HEK293 (cell line): Measurements from ENCODE around the gene CCDC136.

Source experiments
- SCRT1 ChIP-seq: fragments of 450-650 bp; formaldehyde crosslinking; IDR thresholded peaks from 2 replicates; pipeline ENCODE4 v1.5.1; 2016; ENCODE audit warnings: missing biosample characterization, missing genetic modification characterization, borderline replicate concordance
- TCF7L2 ChIP-seq: IDR thresholded peaks from 2 replicates; pipeline ENCODE4 v1.6.1; 2011; ENCODE audit warnings: low read depth, mild to moderate bottlenecking, inconsistent platforms, low read length, moderate library complexity, borderline replicate concordance
- TSHZ1 ChIP-seq: fragments of 450-650 bp; formaldehyde crosslinking; IDR thresholded peaks from 2 replicates; pipeline ENCODE4 v1.5.1; 2016; ENCODE audit warnings: missing biosample characterization, missing genetic modification characterization, borderline replicate concordance
- YY1 ChIP-seq: fragments of 450-650 bp; formaldehyde crosslinking; IDR thresholded peaks from 2 replicates; pipeline ENCODE4 v1.5.1; 2018; ENCODE audit warnings: missing biosample characterization, missing genetic modification characterization
- ZNF211 ChIP-seq: fragments of 450-650 bp; formaldehyde crosslinking; IDR thresholded peaks from 2 replicates; pipeline ENCODE4 v1.5.1; 2016; ENCODE audit warnings: low read depth, missing biosample characterization, missing genetic modification characterization
- ZNF521 ChIP-seq: fragments of 450-650 bp; formaldehyde crosslinking; IDR thresholded peaks from 2 replicates; pipeline ENCODE4 v1.5.1; 2017; ENCODE audit warnings: missing biosample characterization, mild to moderate bottlenecking, missing genetic modification characterization
- ZNF544 ChIP-seq: fragments of 450-650 bp; formaldehyde crosslinking; IDR thresholded peaks from 2 replicates; pipeline ENCODE4 v1.5.0; 2017; ENCODE audit warnings: missing biosample characterization, missing genetic modification characterization
- ZNF629 ChIP-seq: fragments of 450-650 bp; formaldehyde crosslinking; IDR thresholded peaks from 2 replicates; pipeline ENCODE4 v1.5.1; 2017; ENCODE audit warnings: missing biosample characterization, missing genetic modification characterization
- ZSCAN30 ChIP-seq: fragments of 450-650 bp; IDR thresholded peaks from 2 replicates; pipeline ENCODE4 v1.5.1; 2018; ENCODE audit warnings: missing biosample characterization, mild to moderate bottlenecking, missing genetic modification characterization, moderate library complexity
- TF ChIP-seq, protein P1 (sequence below): fragments of 450-650 bp; formaldehyde crosslinking; IDR thresholded peaks from 2 replicates; pipeline ENCODE4 v1.5.1; 2016; ENCODE audit warnings: missing biosample characterization, missing genetic modification characterization
- TF ChIP-seq, protein P2 (sequence below): fragments of 450-650 bp; formaldehyde crosslinking; IDR thresholded peaks from 2 replicates; pipeline ENCODE4 v1.5.1; 2016; ENCODE audit warnings: missing biosample characterization, missing genetic modification characterization

GRCh38 chr7:128865303-128865702, 73.5 kb downstream of the CCDC136 start:
- TF ChIP-seq SCRT1 (no peak), TSHZ1 (tag by site-specific recombination) (no peak), TCF7L2 (no peak), ZNF211 (tag by site-specific recombination) (no peak), YY1 (tag by site-specific recombination) (no peak), ZNF521 (tag by site-specific recombination) (no peak), ZNF544 (no peak), ZSCAN30 (tag by site-specific recombination) (no peak), ZNF629 (no peak)
- TF ChIP-seq, protein P1, sequence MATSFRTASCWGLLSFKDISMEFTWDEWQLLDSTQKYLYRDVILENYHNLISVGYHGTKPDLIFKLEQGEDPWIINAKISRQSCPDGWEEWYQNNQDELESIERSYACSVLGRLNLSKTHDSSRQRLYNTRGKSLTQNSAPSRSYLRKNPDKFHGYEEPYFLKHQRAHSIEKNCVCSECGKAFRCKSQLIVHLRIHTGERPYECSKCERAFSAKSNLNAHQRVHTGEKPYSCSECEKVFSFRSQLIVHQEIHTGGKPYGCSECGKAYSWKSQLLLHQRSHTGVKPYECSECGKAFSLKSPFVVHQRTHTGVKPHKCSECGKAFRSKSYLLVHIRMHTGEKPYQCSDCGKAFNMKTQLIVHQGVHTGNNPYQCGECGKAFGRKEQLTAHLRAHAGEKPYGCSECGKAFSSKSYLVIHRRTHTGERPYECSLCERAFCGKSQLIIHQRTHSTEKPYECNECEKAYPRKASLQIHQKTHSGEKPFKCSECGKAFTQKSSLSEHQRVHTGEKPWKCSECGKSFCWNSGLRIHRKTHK (tag by site-specific recombination), result no peak
- TF ChIP-seq, protein P2, sequence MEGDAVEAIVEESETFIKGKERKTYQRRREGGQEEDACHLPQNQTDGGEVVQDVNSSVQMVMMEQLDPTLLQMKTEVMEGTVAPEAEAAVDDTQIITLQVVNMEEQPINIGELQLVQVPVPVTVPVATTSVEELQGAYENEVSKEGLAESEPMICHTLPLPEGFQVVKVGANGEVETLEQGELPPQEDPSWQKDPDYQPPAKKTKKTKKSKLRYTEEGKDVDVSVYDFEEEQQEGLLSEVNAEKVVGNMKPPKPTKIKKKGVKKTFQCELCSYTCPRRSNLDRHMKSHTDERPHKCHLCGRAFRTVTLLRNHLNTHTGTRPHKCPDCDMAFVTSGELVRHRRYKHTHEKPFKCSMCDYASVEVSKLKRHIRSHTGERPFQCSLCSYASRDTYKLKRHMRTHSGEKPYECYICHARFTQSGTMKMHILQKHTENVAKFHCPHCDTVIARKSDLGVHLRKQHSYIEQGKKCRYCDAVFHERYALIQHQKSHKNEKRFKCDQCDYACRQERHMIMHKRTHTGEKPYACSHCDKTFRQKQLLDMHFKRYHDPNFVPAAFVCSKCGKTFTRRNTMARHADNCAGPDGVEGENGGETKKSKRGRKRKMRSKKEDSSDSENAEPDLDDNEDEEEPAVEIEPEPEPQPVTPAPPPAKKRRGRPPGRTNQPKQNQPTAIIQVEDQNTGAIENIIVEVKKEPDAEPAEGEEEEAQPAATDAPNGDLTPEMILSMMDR (tag by site-specific recombination), result no peak
